GM12874 (cell line): Measurements from ENCODE around the gene ECHS1.

Experiments
- TF ChIP-seq, protein P1 (sequence below): IDR thresholded peaks from 2 replicates; pipeline ENCODE4 v1.5.1; 2011; ENCODE audit warnings: low read depth, mild to moderate bottlenecking, control low read depth, low read length, moderate library complexity; ENCODE audit not compliant: insufficient read depth

ECHS1 gene

DNA sequence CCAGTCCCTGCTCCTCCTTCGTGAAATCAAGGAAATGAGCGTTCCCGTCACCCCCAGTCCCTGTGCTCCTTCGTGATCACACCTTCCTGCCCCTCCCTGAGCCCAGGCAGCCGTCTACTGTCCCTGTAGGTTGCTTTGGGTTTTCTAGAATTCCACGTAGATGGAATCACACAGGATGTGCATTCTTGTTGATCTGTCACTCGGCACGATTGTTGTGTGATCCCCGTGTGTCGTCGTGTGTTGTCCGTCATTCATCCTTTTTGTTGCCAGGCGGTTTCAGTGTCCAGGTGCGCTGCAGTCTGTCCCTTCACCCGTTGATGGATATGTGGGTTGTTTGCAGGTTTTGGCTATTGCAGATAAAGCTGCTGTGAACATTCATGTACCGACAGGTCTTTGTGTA, 30.2 kb upstream of the ECHS1 start:
- TF ChIP-seq, protein P1, sequence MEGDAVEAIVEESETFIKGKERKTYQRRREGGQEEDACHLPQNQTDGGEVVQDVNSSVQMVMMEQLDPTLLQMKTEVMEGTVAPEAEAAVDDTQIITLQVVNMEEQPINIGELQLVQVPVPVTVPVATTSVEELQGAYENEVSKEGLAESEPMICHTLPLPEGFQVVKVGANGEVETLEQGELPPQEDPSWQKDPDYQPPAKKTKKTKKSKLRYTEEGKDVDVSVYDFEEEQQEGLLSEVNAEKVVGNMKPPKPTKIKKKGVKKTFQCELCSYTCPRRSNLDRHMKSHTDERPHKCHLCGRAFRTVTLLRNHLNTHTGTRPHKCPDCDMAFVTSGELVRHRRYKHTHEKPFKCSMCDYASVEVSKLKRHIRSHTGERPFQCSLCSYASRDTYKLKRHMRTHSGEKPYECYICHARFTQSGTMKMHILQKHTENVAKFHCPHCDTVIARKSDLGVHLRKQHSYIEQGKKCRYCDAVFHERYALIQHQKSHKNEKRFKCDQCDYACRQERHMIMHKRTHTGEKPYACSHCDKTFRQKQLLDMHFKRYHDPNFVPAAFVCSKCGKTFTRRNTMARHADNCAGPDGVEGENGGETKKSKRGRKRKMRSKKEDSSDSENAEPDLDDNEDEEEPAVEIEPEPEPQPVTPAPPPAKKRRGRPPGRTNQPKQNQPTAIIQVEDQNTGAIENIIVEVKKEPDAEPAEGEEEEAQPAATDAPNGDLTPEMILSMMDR: no peak

DNA sequence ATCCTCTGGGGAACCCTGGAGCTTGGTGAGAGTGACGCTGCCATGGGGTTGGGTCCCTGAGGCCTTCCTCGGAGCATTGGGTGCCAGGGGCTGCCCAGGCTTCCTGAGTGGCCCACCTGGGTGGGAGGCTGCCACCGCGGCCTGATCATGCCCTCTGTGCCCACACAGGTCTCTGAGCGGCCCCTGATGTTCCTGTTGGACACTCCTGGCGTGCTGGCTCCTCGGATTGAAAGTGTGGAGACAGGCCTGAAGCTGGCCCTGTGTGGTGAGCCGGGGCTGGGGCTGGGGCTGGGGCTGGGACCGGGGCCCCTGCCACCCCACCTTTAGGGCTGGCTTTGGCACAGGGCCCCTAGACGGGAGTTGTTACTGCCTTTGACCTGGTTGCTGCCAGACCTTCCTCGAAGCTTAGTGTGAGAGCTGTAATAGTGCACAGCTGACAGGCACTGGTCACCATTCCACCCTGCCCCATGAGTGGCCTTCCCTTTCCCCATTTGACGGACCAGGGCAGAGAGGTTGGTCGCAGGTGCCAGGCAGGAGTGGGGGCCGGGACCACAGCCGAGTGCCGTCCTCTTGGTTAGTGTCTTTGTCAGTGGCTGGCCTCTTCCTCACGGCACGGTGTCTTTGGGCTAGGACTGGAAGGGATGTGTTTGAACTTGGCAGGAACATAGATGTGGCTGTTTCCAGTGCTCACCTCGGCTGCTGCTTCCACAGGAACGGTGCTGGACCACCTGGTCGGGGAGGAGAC, 29.0 kb upstream of the ECHS1 start:
- TF ChIP-seq, protein P1: no peak

DNA sequence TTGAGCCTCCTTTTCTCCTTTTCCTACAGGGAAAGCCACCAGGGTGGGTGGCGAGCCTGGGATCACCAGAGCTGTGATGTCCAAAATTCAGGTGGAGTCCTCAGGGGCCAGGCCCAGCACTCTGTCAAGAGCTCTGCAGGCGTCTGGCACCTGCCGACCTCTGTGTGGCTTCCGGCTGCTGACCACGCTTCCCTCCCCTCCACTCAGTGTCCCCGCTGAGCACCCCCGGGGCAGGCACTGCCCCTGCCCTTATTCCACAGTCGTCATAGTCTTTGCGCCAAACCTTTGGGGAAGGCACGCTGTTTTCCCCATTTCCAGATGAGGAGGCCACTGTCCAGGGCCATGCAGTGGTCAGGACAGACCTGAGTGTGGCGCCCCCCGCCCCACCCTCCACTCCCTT, 28.3 kb upstream of the ECHS1 start:
- TF ChIP-seq, protein P1: no peak

DNA sequence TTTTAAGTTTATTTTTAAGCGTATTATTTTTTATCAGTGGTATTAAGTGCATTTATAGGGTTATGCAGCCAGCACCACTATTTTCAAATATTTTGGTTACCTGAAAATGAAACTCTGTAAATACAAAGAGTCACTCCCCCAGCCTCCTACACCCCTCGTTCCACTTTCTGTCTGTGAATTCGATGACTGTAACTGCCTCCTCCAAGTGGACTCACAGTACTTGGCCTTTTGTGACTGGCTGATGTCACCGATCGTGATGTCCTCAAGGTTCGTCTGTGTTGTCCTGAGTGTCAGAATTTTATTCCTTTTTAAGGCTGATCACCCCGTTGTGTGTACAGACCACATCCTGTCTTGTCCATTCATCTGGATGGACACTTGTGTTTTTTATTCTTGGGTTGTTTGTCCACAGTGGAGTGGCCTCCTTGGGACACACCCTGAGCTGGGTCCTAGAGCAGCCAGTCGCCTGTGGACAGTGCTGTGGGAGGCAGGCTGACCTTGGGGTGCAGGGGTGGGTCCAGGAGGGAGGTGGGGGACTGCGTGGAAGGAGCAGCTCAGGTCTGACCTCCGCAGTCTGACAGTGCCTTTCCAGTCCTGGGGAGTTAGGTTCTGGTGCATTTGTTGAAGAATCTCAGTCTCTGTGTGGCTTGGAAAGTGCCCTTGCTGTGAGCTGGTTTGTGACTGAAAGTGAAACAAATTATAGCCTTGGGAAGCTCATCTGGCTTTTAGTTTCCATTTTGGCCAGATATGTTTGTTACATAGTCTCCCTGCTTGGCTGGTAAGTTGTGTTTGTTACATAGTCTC, 27.7 kb upstream of the ECHS1 start:
- TF ChIP-seq, protein P1: no peak

DNA sequence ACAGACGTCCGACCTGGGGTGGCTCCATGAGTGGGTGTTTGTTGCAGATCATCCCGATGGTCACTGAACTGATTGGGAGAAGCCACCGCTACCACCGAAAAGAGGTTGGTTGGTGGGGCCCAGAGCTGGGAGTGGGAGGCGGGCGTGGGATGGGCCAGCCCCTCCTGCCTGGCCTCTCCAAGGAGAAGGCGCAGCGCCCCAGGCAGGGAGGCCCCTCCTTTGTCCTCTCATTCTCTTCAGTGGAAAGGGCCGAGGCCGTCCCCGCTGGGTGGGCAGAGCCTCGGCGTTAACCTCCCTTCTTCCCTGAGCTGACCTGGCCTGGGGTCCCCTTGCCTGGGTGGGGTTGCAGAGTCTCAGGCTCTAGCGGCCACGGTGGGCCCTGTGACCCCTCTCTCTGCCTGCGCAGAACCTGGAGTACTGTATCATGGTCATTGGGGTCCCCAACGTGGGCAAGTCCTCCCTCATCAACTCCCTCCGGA, 26.0 kb upstream of the ECHS1 start:
- TF ChIP-seq, protein P1: no peak

- TF ChIP-seq, protein P1: no peak
These were observed 24.8 kb upstream of the ECHS1 start for GRCh38 chr10:133397938-133398337.

DNA sequence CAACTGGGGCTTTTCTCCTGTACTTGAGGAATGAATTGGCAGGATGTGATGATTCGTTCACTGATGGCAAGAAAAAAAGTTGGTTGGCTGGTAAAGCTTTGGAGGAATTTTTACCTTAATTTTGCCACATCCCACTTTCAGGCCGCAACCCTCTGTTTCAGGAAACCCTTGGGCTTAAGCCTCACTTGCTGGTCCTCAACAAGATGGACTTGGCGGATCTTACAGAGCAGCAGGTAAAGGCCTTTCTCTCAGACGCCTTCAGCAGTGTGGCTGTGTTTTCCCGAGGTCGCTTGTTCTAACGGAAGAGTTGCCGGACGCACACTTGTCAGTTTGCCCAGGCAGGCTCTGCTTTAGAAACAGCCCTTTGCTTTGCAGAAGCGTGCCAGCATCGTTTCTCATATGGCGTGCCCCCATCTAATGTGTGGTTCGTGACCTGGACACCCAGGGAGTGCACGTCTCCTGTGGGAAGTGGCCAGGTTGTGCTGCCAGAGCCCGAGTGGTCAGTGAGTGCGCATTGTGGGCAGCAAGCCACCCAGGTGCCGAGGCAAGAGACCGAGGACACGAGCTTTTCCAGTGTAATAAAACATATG, 23.0 kb upstream of the ECHS1 start:
- TF ChIP-seq, protein P1: no peak
